Smooth muscle cell of the coronary artery (primary cell): ENCODE results near the gene MAPK1. TPM values are rescaled to one million over a fixed set of nuclear protein-coding genes. Genes with fewer than 3 reads are reported as not detected.

ENCODE experiments used
- total RNA-seq: library from RNA; depleted of rRNA; stranded (reverse); fragments of >200 nt; gene quantifications from 2 replicates; pipeline ENCODE4 v1.2.3, GENCODE V29; 2014; ENCODE audit warnings: low replicate concordance

The MAPK1 gene
- total RNA-seq = 28.5 and 33.3 TPM in 2 replicates

DNA sequence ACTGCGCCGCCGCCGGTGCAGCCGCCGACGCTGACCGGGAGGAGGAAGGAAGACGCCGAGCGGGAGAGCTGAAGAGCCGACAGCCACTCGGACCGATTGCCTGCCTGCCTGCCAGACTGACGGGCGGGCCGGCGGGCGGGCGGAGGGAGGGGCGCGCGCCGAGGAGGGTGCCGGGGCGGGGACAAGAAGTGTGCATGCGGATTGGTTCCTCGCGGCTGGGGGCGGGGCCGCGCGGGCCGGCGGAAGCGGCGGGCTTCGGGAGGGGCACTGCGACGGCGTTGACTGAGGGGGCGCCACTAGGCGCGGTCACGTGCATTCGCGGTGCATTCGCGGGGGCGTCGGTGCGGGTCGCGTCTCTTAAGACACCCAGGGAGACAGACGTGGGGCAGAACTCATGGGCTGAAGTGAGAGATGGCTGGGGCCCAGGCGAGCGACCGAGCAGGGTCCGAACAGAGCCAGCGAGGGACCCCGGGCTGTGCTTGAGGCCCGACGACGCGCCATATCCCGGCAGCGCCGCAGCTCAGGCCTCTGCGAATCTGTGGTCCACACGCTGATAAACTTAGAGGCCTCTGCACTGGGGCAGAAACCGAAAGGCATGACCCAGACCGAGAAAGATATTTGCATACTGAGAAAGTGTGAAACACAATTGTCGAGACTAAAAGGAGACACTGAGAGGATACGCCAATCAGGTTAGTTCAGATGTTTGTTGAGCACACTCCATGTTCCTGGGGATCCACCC, at the start of gene MAPK1:
Gene MAPK1, minus strand, starts transcription at position 118 of the 739 bp plus-strand sequence. CDS start 205 bp downstream, outside the sequence.

DNA sequence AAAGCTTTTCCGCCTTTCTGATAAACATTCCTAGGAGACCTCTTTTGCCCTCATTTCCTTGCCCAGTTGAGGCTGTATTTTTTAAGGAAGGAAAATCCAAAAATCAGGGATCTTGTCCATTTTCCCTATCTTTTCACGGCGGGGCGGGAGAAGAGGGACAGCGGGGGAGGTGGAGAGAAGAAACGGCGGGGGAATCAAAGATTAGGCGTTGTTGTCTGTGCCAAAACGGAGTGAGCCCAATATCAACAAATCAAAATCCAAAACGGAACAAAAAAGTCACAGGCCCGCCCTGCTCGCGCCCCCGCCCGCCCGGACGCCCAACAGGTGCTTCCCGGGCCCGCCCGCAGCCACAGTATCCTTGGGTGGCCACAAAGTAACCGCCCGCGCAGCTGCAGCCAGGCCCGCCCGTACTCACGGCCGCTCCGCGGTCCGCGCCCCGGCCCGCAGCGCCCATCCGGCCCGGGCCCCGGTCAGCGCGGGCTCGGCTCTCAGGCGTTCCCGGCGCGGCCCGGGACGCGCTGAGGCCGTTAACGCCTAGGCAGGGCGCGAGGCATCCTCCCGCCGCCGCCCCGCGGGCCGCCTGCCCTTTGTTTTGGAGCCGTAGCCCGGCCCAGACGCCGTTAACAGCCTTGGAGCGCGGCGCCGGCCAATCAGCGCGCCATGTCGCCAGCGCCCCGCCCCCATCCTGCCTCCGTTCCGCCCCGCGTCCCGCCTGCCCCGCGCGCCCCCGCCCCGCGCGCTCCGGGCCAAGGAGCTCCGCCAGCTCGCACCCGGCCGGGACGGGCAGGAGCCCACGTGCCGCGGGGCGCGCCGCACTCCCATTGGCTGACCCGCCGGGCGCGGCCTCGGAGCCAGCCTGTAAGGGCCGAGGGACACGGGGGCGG, 132.0 kb downstream of the MAPK1 start, which contains the start of gene YPEL1:
Gene YPEL1, minus strand, starts transcription at position 595 of the 884 bp plus-strand sequence. CDS start 25,050 bp downstream, outside the sequence.

Other genes starting within 250 kb of the MAPK1 start
- 3.3 and 15.1 TPM in 2 replicates for gene YDJC, start 237.6 kb downstream of the MAPK1 start, total RNA-seq
- 0.08 and 0.23 TPM in 2 replicates for gene CCDC116, start 234.9 kb downstream of the MAPK1 start, total RNA-seq
- gene SDF2L1, start 225.3 kb downstream of the MAPK1 start, total RNA-seq = 28.5 and 46.2 TPM in 2 replicates
- 17.4 and 22.0 TPM in 2 replicates for gene PPIL2, start 201.6 kb downstream of the MAPK1 start, total RNA-seq
- 0.98 and 1.1 TPM in 2 replicates for gene YPEL1, start 131.9 kb downstream of the MAPK1 start, total RNA-seq
- gene PPM1F, start 85.2 kb upstream of the MAPK1 start, total RNA-seq = 24.2 and 35.1 TPM in 2 replicates
- 13.9 and 14.7 TPM in 2 replicates for gene TOP3B, start 115.1 kb upstream of the MAPK1 start, total RNA-seq